B cell (primary cell): ENCODE measurements around the gene MAP2K5. TPM values are rescaled to one million over a fixed set of nuclear protein-coding genes. Genes with fewer than 3 reads are reported as not detected.

Source experiments
- ATAC-seq: fragments of 200-7000 bp; cut with Tn5 transposase; one replicate; pipeline ENCODE4 v1.10.0; 2021; ENCODE audit warnings: low read depth, mild to moderate bottlenecking, moderate number of reproducible peaks, moderate library complexity
- CTCF ChIA-PET: fragments of 350-600 bp; sonication (Branson Sonifier 250); formaldehyde crosslinking; loops from one replicate; lab custom pipeline; 2021; ENCODE audit warnings: antibody characterized with exemption, inconsistent platforms; lab: Charles Lee
- POLR2A ChIA-PET: fragments of 350-600 bp; sonication (Branson Sonifier 250); formaldehyde crosslinking; loops from one replicate; lab custom pipeline; 2021; ENCODE audit warnings: antibody characterized with exemption; lab: Charles Lee
- DNase-seq: peaks from one replicate; pipeline ENCODE4 v3.0.0; 2013
- H2AFZ ChIP-seq: 2 replicates; pipeline ENCODE4 v1.6.1; 2012; ENCODE audit warnings: mild to moderate bottlenecking, low read depth, low read length; ENCODE audit not compliant: insufficient read depth, poor library complexity, severe bottlenecking
- H3K27ac ChIP-seq, 2 donors: 1 replicate in 1 of 2; 2 replicates in 1 of 2; pipeline ENCODE4 v1.5.1; 2012 to 2013; ENCODE audit warnings: low read length in 2 of 2, mild to moderate bottlenecking in 2 of 2, moderate library complexity in 1 of 2
- H3K27me3 ChIP-seq, 4 experiments: fragments of 200-600 bp in 1 of 4; sonication (generic) in 1 of 4; replicated peaks in 1 of 4; 1 replicate in 2 of 4; 2 replicates in 2 of 4; pipeline versions ENCODE4 v1.6.1 to v1.7.0; 2013 to 2016; ENCODE audit warnings: low read length in 3 of 4, mild to moderate bottlenecking in 2 of 4, mixed read lengths in 1 of 4, moderate library complexity in 1 of 4; ENCODE audit not compliant: insufficient read depth in 4 of 4, control insufficient read depth in 3 of 4; ENCODE audit errors: control extremely low read depth in 1 of 4
- H3K36me3 ChIP-seq, 2 experiments: replicated peaks in 1 of 2; 1 replicate in 1 of 2; 2 replicates in 1 of 2; pipeline versions ENCODE4 v1.6.1 to v1.7.1; 2013; ENCODE audit warnings: low read length in 1 of 2; ENCODE audit not compliant: insufficient read depth in 2 of 2, control insufficient read depth in 1 of 2; ENCODE audit errors: control extremely low read depth in 1 of 2, extremely low read depth in 1 of 2
- H3K4me1 ChIP-seq, 2 donors: fragments of 200-600 bp in 1 of 2; sonication (generic) in 1 of 2; 1 replicate in 1 of 2; 2 replicates in 1 of 2; pipeline versions ENCODE4 v1.5.1 to v1.6.1; 2013 to 2017; ENCODE audit warnings: low read length in 2 of 2; ENCODE audit not compliant: control insufficient read depth in 2 of 2, insufficient read depth in 2 of 2
- H3K4me2 ChIP-seq: replicated peaks from 2 replicates; pipeline ENCODE3; 2012; ENCODE audit warnings: mild to moderate bottlenecking, low read depth, low read length; ENCODE audit not compliant: poor library complexity, severe bottlenecking
- H3K4me3 ChIP-seq, 5 experiments: fragments of 200-600 bp in 1 of 5; sonication (generic) in 1 of 5; 1 replicate in 3 of 5; 2 replicates in 2 of 5; pipeline versions ENCODE4 v1.5.1 to v1.7.0; 2011 to 2016; ENCODE audit warnings: low read length in 4 of 5, mild to moderate bottlenecking in 4 of 5, low read depth in 2 of 5, control low read depth in 1 of 5, moderate library complexity in 1 of 5; ENCODE audit not compliant: insufficient read depth in 1 of 5; ENCODE audit errors: control extremely low read depth in 1 of 5, extremely low read depth in 1 of 5
- H3K79me2 ChIP-seq: fragments of 200-600 bp; sonication (generic); one replicate; pipeline ENCODE4 v1.6.0; 2016; ENCODE audit warnings: low read length; ENCODE audit not compliant: control insufficient read depth, insufficient read depth
- H3K9ac ChIP-seq: fragments of 200-600 bp; sonication (generic); 2 replicates; pipeline ENCODE4 v1.6.1; 2017; ENCODE audit warnings: mild to moderate bottlenecking, low read length, moderate library complexity
- H3K9me3 ChIP-seq, 3 donors: one replicate each; pipeline versions ENCODE4 v1.6.1 to v1.7.1; 2013; ENCODE audit warnings: low read length in 2 of 3; ENCODE audit not compliant: control insufficient read depth in 2 of 3, insufficient read depth in 1 of 3; ENCODE audit errors: control extremely low read depth in 1 of 3
- H4K20me1 ChIP-seq: 2 replicates; pipeline ENCODE4 v1.6.0; 2012; ENCODE audit warnings: mild to moderate bottlenecking, low read length; ENCODE audit not compliant: insufficient read depth, control insufficient read depth, poor library complexity, severe bottlenecking
- H3K27ac Mint-ChIP-seq: one replicate; pipeline ENCODE4 v1.8.0; 2021; ENCODE audit warnings: mixed read lengths
- H3K27me3 Mint-ChIP-seq: one replicate; pipeline ENCODE4 v1.8.0; 2021; ENCODE audit warnings: mixed read lengths
- H3K4me1 Mint-ChIP-seq: one replicate; pipeline ENCODE4 v1.8.0; 2021; ENCODE audit warnings: mixed read lengths
- H3K4me3 Mint-ChIP-seq: one replicate; pipeline ENCODE4 v1.8.0; 2021; ENCODE audit warnings: mixed read lengths
- H3K9me3 Mint-ChIP-seq: one replicate; pipeline ENCODE4 v1.8.0; 2022; ENCODE audit warnings: mixed read lengths; ENCODE audit not compliant: insufficient read depth
- CTCF ChIP-seq: fragments of 200-600 bp; IDR thresholded peaks from one replicate; pipeline ENCODE4 v1.8.0; 2022; ENCODE audit warnings: antibody characterized with exemption, mild to moderate bottlenecking
- EZH2 ChIP-seq: IDR thresholded peaks from 2 replicates; pipeline ENCODE4 v1.6.1; 2012; ENCODE audit warnings: borderline replicate concordance, low read depth, mild to moderate bottlenecking, moderate library complexity, low read length; ENCODE audit not compliant: insufficient read depth, poor library complexity, severe bottlenecking
- WGBS: methylation state at CpG from one replicate; pipeline ENCODE4 v1.1.5; 2013; ENCODE audit warnings: missing lambda C conversion rate; ENCODE audit not compliant: insufficient coverage; 5-methylcytosine and 5-hydroxymethylcytosine counted together
- intact Hi-C: fragments of 100-400 bp; cut with micrococcal nuclease; formaldehyde crosslinking; loops from one replicate; pipeline ENCODE4 v1.10.0; 2022
- polyA plus RNA-seq: library from polyadenylated mRNA; depleted of rRNA; stranded (reverse); fragments of >200 nt; gene quantifications from 2 replicates; pipeline ENCODE4 v1.2.3, GENCODE V29; 2012
- total RNA-seq, 2 donors: library from RNA; stranded (reverse); fragments of 120-200 nt in 1 of 2; gene quantifications; 1 replicate in 1 of 2; 2 replicates in 1 of 2; pipeline versions ENCODE4 v1.2.3 to v1.2.4, GENCODE V29; 2013 to 2022

The MAP2K5 gene
- total and polyA plus RNA-seq, 2 donors (not counting 1 experiment from before 2014, with no cell fraction given), result 11.1 to 40.0 TPM

GRCh38 chr15:67550522-67550921, 8.0 kb downstream of the MAP2K5 start:
- H3K4me2 ChIP-seq, result no peak overlapping the region
- H3K4me3 ChIP-seq, result no peak overlapping the region
- no peaks in the 10 kb centered on the region for H3K9me3 ChIP-seq
- intact Hi-C loops, result no loop called here
- peaks cover 3 to 8% of the 10 kb centered on the region in 2 donors for H3K4me1 ChIP-seq
- no peaks in the 10 kb centered on the region for H3K27me3 Mint-ChIP-seq
- H3K27me3 ChIP-seq, result no peaks in the 10 kb centered on the region
- ATAC-seq (no peak), DNase-seq (no peak)
- no peak overlapping the region for H3K27ac ChIP-seq
- no peak overlapping the region for H3K4me3 Mint-ChIP-seq
- H3K9ac ChIP-seq, result no peak overlapping the region
- WGBS, result 100% methylated on average over 1 of the region's 4 CpGs
- no peak overlapping the region for H2AFZ ChIP-seq
- no peak overlapping the region for H3K27ac Mint-ChIP-seq
- H3K4me1 Mint-ChIP-seq, result peaks cover 14% of the 10 kb centered on the region
- ChIA-PET POLR2A (no interaction called here), CTCF (interaction anchor here (1.2 kb wide), 1 partner anchor 39 kb away, joined by 3 read pairs; no protein-coding TSS in a partner anchor)
- H3K36me3 ChIP-seq, result peaks cover 3 to 15% of the 10 kb centered on the region in 2 experiments
- TF ChIP-seq EZH2 (no peak), CTCF (no peak)
- H3K9me3 Mint-ChIP-seq, result no peaks in the 10 kb centered on the region
- H4K20me1 ChIP-seq, result peaks cover 6% of the 10 kb centered on the region
- H3K79me2 ChIP-seq, result peaks cover 10% of the 10 kb centered on the region

GRCh38 chr15:67551207-67551743, 8.8 kb downstream of the MAP2K5 start:
- WGBS, result 100% methylated on average over 1 of the region's 1 CpG
- H3K79me2 ChIP-seq, result peaks cover 10% of the 10 kb centered on the region
- peaks cover 14% of the 10 kb centered on the region for H3K4me1 Mint-ChIP-seq

More at GRCh38 chr15:67551207-67551743, 8.8 kb downstream of the MAP2K5 start:
- ChIA-PET POLR2A (no interaction called here), CTCF (no interaction called here)
- Mint-ChIP-seq H3K27me3 (no peaks in the 10 kb centered on the region), H3K9me3 (no peaks in the 10 kb centered on the region), H3K27ac (no peak overlapping the region), H3K4me3 (no peak overlapping the region)
- Histone ChIP-seq H3K9me3 (no peaks in the 10 kb centered on the region), H3K4me3 (no peak overlapping the region), H3K9ac (no peak overlapping the region), H3K4me2 (no peak overlapping the region), H3K36me3 (peaks cover 3 to 15% of the 10 kb centered on the region in 2 experiments), H3K27ac (no peak overlapping the region), H2AFZ (no peak overlapping the region), H3K27me3 (no peaks in the 10 kb centered on the region), H4K20me1 (peaks cover 6% of the 10 kb centered on the region), H3K4me1 (peaks cover 3 to 8% of the 10 kb centered on the region in 2 donors)
- intact Hi-C loops, result no loop called here
- DNase-seq, result no peak
- TF ChIP-seq CTCF (no peak), EZH2 (no peak)
- no peak for ATAC-seq
